ENCODE results near the gene TSGA10. TPM values are rescaled to one million over a fixed set of nuclear protein-coding genes. Genes with fewer than 3 reads are reported as not detected.
"Not testable (repeated sequence)": the region's sequence is repeated elsewhere in the genome, so short reads cannot be mapped to it uniquely, and the experiment has no call there.

Gene TSGA10
- total and polyA plus RNA-seq, 4 donors: 1.5 to 9.4 (median 3.6) TPM

DNA sequence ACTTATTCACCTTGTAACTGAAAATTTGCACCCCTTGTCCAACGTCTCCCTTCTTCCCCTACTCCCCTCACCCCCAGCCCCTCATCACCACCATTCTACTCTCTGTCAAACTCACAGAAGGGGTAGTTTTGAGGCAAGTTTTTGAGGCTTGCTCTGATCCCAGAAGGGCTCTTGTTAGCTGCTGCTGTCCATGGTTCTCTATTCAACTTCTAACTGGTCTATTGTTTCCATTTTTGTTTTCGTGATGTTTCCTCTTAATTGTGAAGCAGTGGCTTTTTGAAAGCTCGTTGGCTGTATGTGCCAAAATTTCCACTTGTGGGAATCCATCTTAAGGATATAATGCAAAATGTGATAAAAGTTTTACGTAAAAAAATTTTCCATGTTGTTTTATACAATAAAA lies 126.2 kb downstream of the TSGA10 start:
- H3K4me3 ChIP-seq (ENCODE audit: low read length in 2 of 2): no peak overlapping the region
- H3K36me3 ChIP-seq (ENCODE audit: control insufficient read depth in 1 of 2, insufficient read depth in 2 of 2, low read length in 1 of 2): no peaks in the 10 kb centered on the region
- ATAC-seq (ENCODE audit: low FRiP score): no peak
- DNase-seq: no peak
- intact Hi-C loops (cut with DNase I): no loop called here
- H3K9me3 ChIP-seq (ENCODE audit: control insufficient read depth, low read length): peaks cover 2% of the 10 kb centered on the region
- H3K27me3 ChIP-seq (ENCODE audit: control insufficient read depth in 1 of 2, insufficient read depth in 2 of 2, low read length in 1 of 2): no peaks in the 10 kb centered on the region
- no peak overlapping the region for H3K27ac ChIP-seq (ENCODE audit: low read depth in 1 of 2, low read length in 2 of 2)
- no peaks in the 10 kb centered on the region for H3K4me1 ChIP-seq (ENCODE audit: control insufficient read depth in 1 of 2, insufficient read depth in 2 of 2, low read length in 2 of 2)
- WGBS, 2 donors: 59 to 65% methylated on average over 4 of the region's 4 CpGs

DNA sequence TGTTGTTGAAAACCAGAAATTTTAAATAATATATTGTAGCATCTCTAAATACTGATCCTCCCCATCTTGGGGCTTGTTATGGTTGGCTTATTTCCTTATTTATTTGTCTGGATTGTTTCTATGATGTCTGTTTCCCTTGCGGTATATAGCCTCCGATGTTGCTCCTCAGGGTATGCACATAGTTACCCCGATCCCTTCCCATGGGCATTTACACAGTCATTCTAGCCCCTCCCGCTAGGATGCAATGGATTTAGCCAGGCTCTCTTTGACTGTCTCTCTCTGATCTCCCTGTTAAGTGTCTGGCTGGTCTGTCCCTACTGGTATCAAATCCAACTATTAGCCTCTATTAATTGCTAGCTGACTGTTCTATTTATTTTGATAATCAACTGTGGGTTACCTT lies 126.9 kb downstream of the TSGA10 start:
- no peak overlapping the region for H3K27ac ChIP-seq (ENCODE audit: low read depth in 1 of 2, low read length in 2 of 2)
- ATAC-seq (ENCODE audit: low FRiP score) (no peak), DNase-seq (no peak)
- H3K27me3 ChIP-seq (ENCODE audit: control insufficient read depth in 1 of 2, insufficient read depth in 2 of 2, low read length in 1 of 2): no peaks in the 10 kb centered on the region
- H3K9me3 ChIP-seq (ENCODE audit: control insufficient read depth, low read length): peaks cover 2% of the 10 kb centered on the region
- H3K4me1 ChIP-seq (ENCODE audit: control insufficient read depth in 1 of 2, insufficient read depth in 2 of 2, low read length in 2 of 2): no peaks in the 10 kb centered on the region
- intact Hi-C loops (cut with DNase I): no loop called here
- WGBS, 2 donors: 52 to 56% methylated on average over 4 of the region's 4 CpGs
- no peaks in the 10 kb centered on the region for H3K36me3 ChIP-seq (ENCODE audit: control insufficient read depth in 1 of 2, insufficient read depth in 2 of 2, low read length in 1 of 2)
- no peak overlapping the region for H3K4me3 ChIP-seq (ENCODE audit: low read length in 2 of 2)

DNA sequence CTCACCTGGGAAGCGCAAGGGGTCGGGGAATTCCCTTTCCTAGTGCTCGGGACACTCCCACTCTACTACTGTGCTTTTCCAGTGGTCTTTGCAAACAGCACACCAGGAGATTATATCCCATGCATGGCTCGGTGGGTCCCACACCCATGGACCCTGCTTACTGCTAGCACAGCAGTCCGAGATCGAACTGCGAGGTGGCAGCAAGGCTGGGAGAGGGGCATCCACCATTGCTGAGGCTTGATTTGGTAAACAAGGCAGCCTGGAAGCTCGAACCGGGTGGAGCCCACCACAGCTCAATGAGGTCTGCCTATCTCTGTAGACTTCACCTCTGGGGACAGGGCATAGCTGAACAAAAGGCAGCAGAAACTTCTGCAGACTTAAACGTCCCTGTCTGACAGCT lies 154.0 kb downstream of the TSGA10 start:
- 86 to 90% methylated on average over 10 of the region's 10 CpGs for WGBS, 2 donors
- H3K36me3 ChIP-seq (ENCODE audit: control insufficient read depth in 1 of 2, insufficient read depth in 2 of 2, low read length in 1 of 2): no peaks in the 10 kb centered on the region
- no peaks in the 10 kb centered on the region for H3K9me3 ChIP-seq (ENCODE audit: control insufficient read depth, low read length)
- no peaks in the 10 kb centered on the region for H3K4me1 ChIP-seq (ENCODE audit: control insufficient read depth in 1 of 2, insufficient read depth in 2 of 2, low read length in 2 of 2)
- intact Hi-C loops (cut with DNase I): no loop called here
- ATAC-seq (ENCODE audit: low FRiP score) (no peak), DNase-seq (no peak)
- H3K27me3 ChIP-seq (ENCODE audit: control insufficient read depth in 1 of 2, insufficient read depth in 2 of 2, low read length in 1 of 2): no peaks in the 10 kb centered on the region
- H3K27ac ChIP-seq (ENCODE audit: low read depth in 1 of 2, low read length in 2 of 2): no peak overlapping the region
- H3K4me3 ChIP-seq (ENCODE audit: low read length in 2 of 2): no peak overlapping the region

DNA sequence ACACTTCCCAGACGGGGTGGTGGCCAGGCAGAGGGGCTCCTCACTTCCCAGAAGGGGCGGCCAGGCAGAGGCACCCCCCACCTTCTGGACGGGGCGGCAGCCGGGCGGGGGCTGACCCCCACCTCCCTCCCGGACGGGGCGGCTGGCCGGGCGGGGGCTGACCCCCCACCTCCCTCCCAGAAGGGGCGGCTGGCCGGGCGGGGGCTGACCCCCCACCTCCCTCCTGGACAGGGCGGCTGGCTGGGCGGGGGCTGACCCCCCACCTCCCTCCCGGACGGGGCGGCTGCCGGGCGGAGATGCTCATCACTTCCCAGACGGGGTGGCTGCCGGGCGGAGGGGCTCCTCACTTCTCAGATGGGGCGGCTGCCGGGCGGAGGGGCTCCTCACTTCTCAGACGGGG lies 166.0 kb downstream of the TSGA10 start:
- 96 to 97% methylated on average over 20 to 28 of the region's 28 CpGs for WGBS, 2 donors
- H3K9me3 ChIP-seq (ENCODE audit: control insufficient read depth, low read length); ATAC-seq (ENCODE audit: low FRiP score); H3K27me3 ChIP-seq (ENCODE audit: control insufficient read depth in 1 of 2, insufficient read depth in 2 of 2, low read length in 1 of 2); H3K4me1 ChIP-seq (ENCODE audit: control insufficient read depth in 1 of 2, insufficient read depth in 2 of 2, low read length in 2 of 2); H3K4me3 ChIP-seq (ENCODE audit: low read length in 2 of 2); intact Hi-C loops (cut with DNase I); H3K36me3 ChIP-seq (ENCODE audit: control insufficient read depth in 1 of 2, insufficient read depth in 2 of 2, low read length in 1 of 2); H3K27ac ChIP-seq (ENCODE audit: low read depth in 1 of 2, low read length in 2 of 2): not testable (repeated sequence)
- peak in 1 of 2 donors; percentile 63 for DNase-seq

DNA sequence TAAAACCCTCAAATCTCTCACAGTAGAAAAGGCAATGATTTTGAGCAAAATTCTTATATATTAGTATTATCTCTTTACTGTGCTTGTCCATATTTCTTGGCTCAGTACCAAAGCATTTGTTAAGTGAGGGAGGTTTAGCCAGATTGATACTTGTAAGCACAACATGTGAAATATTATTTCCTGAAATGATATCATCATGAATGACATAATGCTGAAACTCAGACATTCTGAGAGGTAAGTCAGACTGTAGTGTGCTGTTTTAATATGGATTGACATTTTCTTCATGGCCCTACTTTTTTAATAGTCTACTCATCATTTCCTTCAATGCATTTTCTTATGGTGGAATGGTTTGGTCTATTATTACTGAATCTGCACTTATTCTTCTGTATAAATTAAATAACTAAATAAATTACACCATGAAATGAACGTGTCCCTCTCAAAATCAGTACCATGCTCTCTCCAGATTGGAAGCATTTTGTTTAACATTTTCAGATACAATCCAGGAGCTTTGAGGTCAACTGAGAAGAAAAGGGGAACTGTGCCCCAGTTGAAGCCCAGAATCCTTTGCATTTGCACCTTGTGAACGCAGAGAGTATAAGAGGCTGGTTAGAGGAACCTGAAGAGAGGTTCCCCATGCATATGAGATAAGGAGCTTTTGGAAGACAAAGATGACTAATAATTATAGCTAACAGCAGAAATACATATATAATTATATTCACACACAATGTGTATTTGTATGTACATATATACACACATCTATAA lies 168.7 kb downstream of the TSGA10 start:
- H3K27me3 ChIP-seq (ENCODE audit: control insufficient read depth in 1 of 2, insufficient read depth in 2 of 2, low read length in 1 of 2): no peaks in the 10 kb centered on the region
- DNase-seq (no peak), ATAC-seq (ENCODE audit: low FRiP score) (no peak)
- no peak overlapping the region for H3K4me3 ChIP-seq (ENCODE audit: low read length in 2 of 2)
- H3K4me1 ChIP-seq (ENCODE audit: control insufficient read depth in 1 of 2, insufficient read depth in 2 of 2, low read length in 2 of 2): no peaks in the 10 kb centered on the region
- 66 to 73% methylated on average over 2 of the region's 2 CpGs for WGBS, 2 donors
- H3K9me3 ChIP-seq (ENCODE audit: control insufficient read depth, low read length): no peaks in the 10 kb centered on the region
- no peaks in the 10 kb centered on the region for H3K36me3 ChIP-seq (ENCODE audit: control insufficient read depth in 1 of 2, insufficient read depth in 2 of 2, low read length in 1 of 2)
- intact Hi-C loops (cut with DNase I): no loop called here
- no peak overlapping the region for H3K27ac ChIP-seq (ENCODE audit: low read depth in 1 of 2, low read length in 2 of 2)

DNA sequence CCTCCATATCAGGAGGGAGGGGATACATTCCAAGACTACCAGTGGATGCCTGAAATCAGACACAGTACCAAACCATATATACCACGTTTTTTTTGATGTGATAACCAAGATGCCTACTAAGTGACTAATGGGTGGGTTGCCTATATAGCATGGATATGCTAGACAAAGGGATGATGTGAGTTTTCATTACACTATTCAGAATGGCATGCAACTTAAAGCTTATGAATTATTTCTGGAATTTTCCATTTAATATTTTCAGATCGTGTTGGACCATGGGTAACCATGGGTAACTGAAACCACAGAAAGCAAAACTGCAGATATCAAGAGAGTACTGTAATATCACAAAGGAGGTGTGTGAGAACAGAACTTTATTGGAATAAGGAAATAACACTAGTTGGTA lies 179.1 kb downstream of the TSGA10 start:
- Histone ChIP-seq H3K27me3 (ENCODE audit: control insufficient read depth in 1 of 2, insufficient read depth in 2 of 2, low read length in 1 of 2) (no peaks in the 10 kb centered on the region), H3K4me1 (ENCODE audit: control insufficient read depth in 1 of 2, insufficient read depth in 2 of 2, low read length in 2 of 2) (no peaks in the 10 kb centered on the region), H3K36me3 (ENCODE audit: control insufficient read depth in 1 of 2, insufficient read depth in 2 of 2, low read length in 1 of 2) (no peaks in the 10 kb centered on the region), H3K9me3 (ENCODE audit: control insufficient read depth, low read length) (peaks cover 2% of the 10 kb centered on the region), H3K27ac (ENCODE audit: low read depth in 1 of 2, low read length in 2 of 2) (no peak overlapping the region), H3K4me3 (ENCODE audit: low read length in 2 of 2) (no peak overlapping the region)
- 29 to 33% methylated on average over 2 of the region's 2 CpGs for WGBS, 2 donors
- DNase-seq (no peak), ATAC-seq (ENCODE audit: low FRiP score) (no peak)
- intact Hi-C loops (cut with DNase I): no loop called here

DNA sequence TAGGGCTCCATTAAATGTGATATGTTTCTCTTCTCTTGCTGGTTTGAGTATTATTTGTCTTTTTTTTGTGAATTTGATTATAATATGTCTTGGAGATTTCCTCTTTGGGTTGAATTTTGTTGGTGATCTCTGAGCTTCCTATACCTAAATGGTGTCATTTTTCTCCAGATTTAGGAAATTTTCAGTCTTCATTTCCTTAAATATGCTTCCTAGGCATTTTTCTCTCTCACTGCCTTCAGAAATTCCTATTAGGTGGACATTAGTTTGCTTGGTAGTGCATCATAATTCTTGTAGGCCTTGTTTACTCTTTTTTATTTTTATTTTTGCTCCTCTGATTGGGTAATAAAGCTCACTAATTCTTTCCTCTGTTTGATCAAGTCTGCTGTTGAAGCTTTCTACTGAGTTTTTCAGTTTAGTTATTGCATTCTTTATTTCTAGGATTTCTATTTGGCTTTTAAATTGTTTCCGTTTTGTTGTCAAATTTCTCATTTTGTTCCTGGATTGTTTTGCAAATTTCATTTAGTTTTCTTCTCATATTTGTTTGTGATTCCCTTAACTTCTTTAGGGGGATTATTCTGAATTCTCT lies 182.1 kb downstream of the TSGA10 start:
- no peak for ATAC-seq (ENCODE audit: low FRiP score)
- intact Hi-C loops (cut with DNase I): no loop called here
- peaks cover under 1% of the 10 kb centered on the region for H3K9me3 ChIP-seq (ENCODE audit: control insufficient read depth, low read length)

DNA sequence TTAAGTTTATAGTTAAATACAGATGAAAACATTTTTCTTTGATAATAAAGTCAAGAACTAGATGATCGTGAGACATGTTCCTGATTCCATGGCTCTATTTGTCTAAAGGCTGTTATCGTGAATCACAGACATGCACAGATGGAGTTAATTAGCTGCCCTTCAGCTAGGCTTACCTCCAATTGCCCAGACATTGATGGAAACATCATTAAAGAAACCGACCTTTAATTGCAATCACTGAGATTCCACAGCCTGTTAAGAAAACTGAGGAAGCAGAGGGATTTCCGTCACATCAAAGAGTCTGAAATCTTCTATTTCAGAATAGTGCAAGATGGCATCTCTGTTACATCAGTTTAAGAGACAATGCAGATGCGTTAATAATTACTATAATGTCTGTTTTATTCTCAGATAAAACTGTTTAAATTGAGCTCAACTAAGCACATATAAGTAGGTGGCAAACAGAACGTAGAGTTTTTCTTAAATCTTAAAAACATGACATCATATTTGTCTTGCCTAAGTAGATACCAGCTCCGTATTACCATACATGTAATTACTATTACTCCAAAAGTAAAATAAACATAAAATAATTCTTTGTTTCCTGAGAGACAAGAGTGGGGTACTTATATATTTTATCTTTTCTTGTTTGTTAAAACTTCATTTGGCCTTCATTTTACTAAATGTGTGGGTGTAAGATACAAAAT lies 194.8 kb downstream of the TSGA10 start:
- ATAC-seq (ENCODE audit: low FRiP score) (no peak), DNase-seq (no peak)
- H3K4me3 ChIP-seq (ENCODE audit: low read length in 2 of 2): no peak overlapping the region
- 41 to 47% methylated on average over 7 of the region's 7 CpGs for WGBS, 2 donors
- H3K36me3 ChIP-seq (ENCODE audit: control insufficient read depth in 1 of 2, insufficient read depth in 2 of 2, low read length in 1 of 2): no peaks in the 10 kb centered on the region
- no peaks in the 10 kb centered on the region for H3K27me3 ChIP-seq (ENCODE audit: control insufficient read depth in 1 of 2, insufficient read depth in 2 of 2, low read length in 1 of 2)
- H3K4me1 ChIP-seq (ENCODE audit: control insufficient read depth in 1 of 2, insufficient read depth in 2 of 2, low read length in 2 of 2): no peaks in the 10 kb centered on the region
- no peaks in the 10 kb centered on the region for H3K9me3 ChIP-seq (ENCODE audit: control insufficient read depth, low read length)
- H3K27ac ChIP-seq (ENCODE audit: low read depth in 1 of 2, low read length in 2 of 2): no peak overlapping the region
- intact Hi-C loops (cut with DNase I): no loop called here

More for the DNA sequence above, 182.1 kb downstream of the TSGA10 start:
- H3K27ac ChIP-seq (ENCODE audit: low read depth in 1 of 2, low read length in 2 of 2): no peak overlapping the region
- no peaks in the 10 kb centered on the region for H3K36me3 ChIP-seq (ENCODE audit: control insufficient read depth in 1 of 2, insufficient read depth in 2 of 2, low read length in 1 of 2)
- H3K4me3 ChIP-seq (ENCODE audit: low read length in 2 of 2): no peak overlapping the region
- WGBS, 2 donors: 83 to 94% methylated on average over 1 of the region's 1 CpG
- H3K27me3 ChIP-seq (ENCODE audit: control insufficient read depth in 1 of 2, insufficient read depth in 2 of 2, low read length in 1 of 2): no peaks in the 10 kb centered on the region
- no peak for DNase-seq
- H3K4me1 ChIP-seq (ENCODE audit: control insufficient read depth in 1 of 2, insufficient read depth in 2 of 2, low read length in 2 of 2): no peaks in the 10 kb centered on the region

DNA sequence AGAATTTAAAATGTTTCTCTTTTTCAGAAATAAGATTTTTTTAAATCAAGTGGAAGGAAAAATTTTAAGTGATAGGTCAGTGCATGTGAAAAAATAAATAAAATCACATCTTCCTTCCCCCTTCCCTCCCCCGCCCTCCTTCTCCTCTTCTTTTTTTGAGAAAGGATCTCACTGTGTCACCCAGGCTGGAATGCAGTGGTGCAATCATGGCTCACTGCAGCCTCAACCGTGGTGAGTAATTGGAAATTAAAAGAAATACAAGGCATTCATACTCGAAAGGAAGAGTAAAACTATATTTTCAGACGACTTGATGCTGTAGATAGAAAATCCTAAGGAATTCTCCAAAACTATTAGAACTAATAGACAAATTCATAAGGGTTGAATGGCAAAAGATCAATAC lies 201.8 kb downstream of the TSGA10 start:
- DNase-seq: no peak
- ATAC-seq (ENCODE audit: low FRiP score): no peak
- H3K27me3 ChIP-seq (ENCODE audit: control insufficient read depth in 1 of 2, insufficient read depth in 2 of 2, low read length in 1 of 2): no peaks in the 10 kb centered on the region
- no peaks in the 10 kb centered on the region for H3K9me3 ChIP-seq (ENCODE audit: control insufficient read depth, low read length)
- H3K4me3 ChIP-seq (ENCODE audit: low read length in 2 of 2): no peak overlapping the region
- no peaks in the 10 kb centered on the region for H3K36me3 ChIP-seq (ENCODE audit: control insufficient read depth in 1 of 2, insufficient read depth in 2 of 2, low read length in 1 of 2)
- intact Hi-C loops (cut with DNase I): no loop called here
- H3K4me1 ChIP-seq (ENCODE audit: control insufficient read depth in 1 of 2, insufficient read depth in 2 of 2, low read length in 2 of 2): no peaks in the 10 kb centered on the region
- no peak overlapping the region for H3K27ac ChIP-seq (ENCODE audit: low read depth in 1 of 2, low read length in 2 of 2)
- 64 to 69% methylated on average over 4 of the region's 4 CpGs for WGBS, 2 donors

All from aorta (tissue), 5 donors.